ENCODE results near the gene KRT36. TPM values are rescaled to one million over a fixed set of nuclear protein-coding genes. Genes with fewer than 3 reads are reported as not detected.

The KRT36 gene
- total and polyA plus RNA-seq, 2 experiments from 2014 or later = not detected

GRCh38 chr17:41486316-41486715 lies 3.4 kb downstream of the KRT36 start:
- Histone ChIP-seq H3K4me2 (no peak overlapping the region), H3K4me1 (ENCODE audit: insufficient read depth) (no peaks in the 10 kb centered on the region), H2AFZ (no peak overlapping the region), H3F3A (replicated peaks; ENCODE audit: low read depth) (no peaks in the 10 kb centered on the region), H3K4me3 (no peak overlapping the region), H3K27ac (ENCODE audit: low read depth) (no peak overlapping the region), H3K27me3 (ENCODE audit: insufficient read depth) (no peaks in the 10 kb centered on the region), H4K20me1 (replicated peaks; ENCODE audit: insufficient read depth) (no peaks in the 10 kb centered on the region), H3K79me2 (replicated peaks; ENCODE audit: insufficient read depth) (no peaks in the 10 kb centered on the region), H3K36me3 (ENCODE audit: insufficient read depth) (no peaks in the 10 kb centered on the region), H3K9me2 (ENCODE audit: insufficient read depth) (no peaks in the 10 kb centered on the region)
- Mint-ChIP-seq H3K9me3 (no peaks in the 10 kb centered on the region), H3K27me3 (ENCODE audit: insufficient read depth, low read depth, poor library complexity) (peaks cover 28% of the 10 kb centered on the region), H3K27ac (no peak overlapping the region), H3K36me3 (ENCODE audit: low read depth) (no peaks in the 10 kb centered on the region), H3K4me3 (no peak overlapping the region), H3K4me1 (no peaks in the 10 kb centered on the region)
- no peak for TF ChIP-seq ZNF462 (CRISPR knock-in tag; IDR thresholded peaks at IDR 0.05)
- TF ChIP-seq CREB1 (CRISPR knock-in tag; IDR thresholded peaks at IDR 0.05; ENCODE audit: low read depth) = no peak
- no peak for TF ChIP-seq EZH2 (IDR thresholded peaks at IDR 0.05; ENCODE audit: low read depth, unreplicated experiment)
- no peak for TF ChIP-seq ETS1 (IDR thresholded peaks at IDR 0.05)
- TF ChIP-seq ZNF114 (CRISPR knock-in tag; IDR thresholded peaks at IDR 0.05) = no peak
- TF ChIP-seq CTCF (conservative IDR thresholded peaks at IDR 0.05; ENCODE audit: low read depth in 2 of 2) = no peak
- TF ChIP-seq REST (IDR thresholded peaks at IDR 0.05; ENCODE audit: unreplicated experiment) = no peak
- no peak for TF ChIP-seq NANOG (IDR thresholded peaks at IDR 0.05; ENCODE audit: borderline replicate concordance)
- TF ChIP-seq EZH2phosphoT487 (IDR thresholded peaks at IDR 0.05; ENCODE audit: unreplicated experiment) = no peak
- TF ChIP-seq POLR2AphosphoS5 (IDR thresholded peaks at IDR 0.05; ENCODE audit: low read depth) = no peak
- no peak for TF ChIP-seq STAT1 (IDR thresholded peaks at IDR 0.05; ENCODE audit: unreplicated experiment)
- TF ChIP-seq JUNB (IDR thresholded peaks at IDR 0.05; ENCODE audit: unreplicated experiment) = no peak
- no peak for TF ChIP-seq ZNF331 (CRISPR knock-in tag; IDR thresholded peaks at IDR 0.05; ENCODE audit: low read depth)
- ATAC-seq (no peak), DNase-seq (ENCODE audit: low spot score) (no peak)
